SK-N-SH (cell line): ENCODE measurements around the gene ZNF511. TPM values are rescaled to one million over a fixed set of nuclear protein-coding genes. Genes with fewer than 3 reads are reported as not detected.

Source experiments
- CTCF ChIA-PET: fragments of 300-600, 350-600 bp; formaldehyde crosslinking; extraction: SDS; loops from one replicate; lab custom pipeline; 2021; lab: Yijun Ruan, JAX
- POLR2A ChIA-PET: fragments of 350-600 bp; sonication (Branson Sonifier 250); formaldehyde crosslinking; extraction: SDS; loops from one replicate; lab custom pipeline; 2020; ENCODE audit warnings: antibody characterized with exemption, inconsistent platforms; lab: Yijun Ruan, JAX
- DNase-seq: peaks from one replicate; pipeline ENCODE4 v3.0.0; 2012
- H2AFZ ChIP-seq: fragments of 200-600 bp; sonication (generic); 2 replicates; pipeline ENCODE4 v1.8.1; 2016; ENCODE audit warnings: antibody characterized with exemption, mild to moderate bottlenecking, low read depth
- H3F3A ChIP-seq: fragments of 200-600 bp; sonication (generic); replicated peaks from 2 replicates; pipeline ENCODE3; 2016; ENCODE audit warnings: antibody characterized with exemption, mild to moderate bottlenecking; ENCODE audit not compliant: insufficient read depth
- H3K27ac ChIP-seq, 2 experiments: fragments of 200-500 bp in 1 of 2; fragments of 200-600 bp in 1 of 2; sonication (Bioruptor generic) in 1 of 2; sonication (generic), shearing (Covaris generic) in 1 of 2; 2 replicates each; pipeline versions ENCODE4 v1.5.1 to v1.6.1; 2014 to 2016; ENCODE audit warnings: low read depth in 2 of 2, inconsistent platforms in 1 of 2, low read length in 1 of 2, mild to moderate bottlenecking in 1 of 2, mixed read lengths in 1 of 2
- H3K27me3 ChIP-seq: fragments of 200-600 bp; sonication (generic), shearing (Covaris generic); 2 replicates; pipeline ENCODE4 v1.6.1; 2016; ENCODE audit warnings: mixed run types; ENCODE audit not compliant: insufficient read depth
- H3K36me3 ChIP-seq, 2 experiments: fragments of 200-500 bp in 1 of 2; fragments of 200-600 bp in 1 of 2; sonication (Bioruptor generic) in 1 of 2; sonication (generic) in 1 of 2; replicated peaks in 1 of 2; 2 replicates each; pipeline versions ENCODE3 to v1.5.1; 2014 to 2016; ENCODE audit warnings: low read length in 1 of 2, mild to moderate bottlenecking in 1 of 2; ENCODE audit not compliant: insufficient read depth in 2 of 2, control insufficient read depth in 1 of 2
- H3K4me1 ChIP-seq, 2 experiments: fragments of 200-500 bp in 1 of 2; fragments of 200-600 bp in 1 of 2; sonication (Bioruptor generic) in 1 of 2; sonication (generic), shearing (Covaris generic) in 1 of 2; 2 replicates each; pipeline versions ENCODE4 v1.5.1 to v1.6.1; 2014 to 2016; ENCODE audit warnings: low read depth in 1 of 2, low read length in 1 of 2, mixed run types in 1 of 2; ENCODE audit not compliant: insufficient read depth in 2 of 2, control insufficient read depth in 1 of 2
- H3K4me2 ChIP-seq: fragments of 200-600 bp; sonication (generic), shearing (Covaris generic); 2 replicates; pipeline ENCODE4 v1.6.1; 2017; ENCODE audit warnings: mixed run types
- H3K4me3 ChIP-seq, 2 experiments: fragments of 200-500 bp in 1 of 2; fragments of 200-600 bp in 1 of 2; sonication (Bioruptor generic) in 1 of 2; sonication (generic), shearing (Covaris generic) in 1 of 2; 2 replicates each; pipeline versions ENCODE4 v1.5.1 to v1.8.1; 2014 to 2016; ENCODE audit warnings: low read depth in 2 of 2, inconsistent platforms in 1 of 2, low read length in 1 of 2, mild to moderate bottlenecking in 1 of 2, mixed read lengths in 1 of 2, moderate library complexity in 1 of 2
- H3K79me2 ChIP-seq: fragments of 200-600 bp; sonication (generic); 2 replicates; pipeline ENCODE4 v1.8.1; 2017; ENCODE audit warnings: mild to moderate bottlenecking; ENCODE audit not compliant: insufficient read depth
- H3K9ac ChIP-seq: fragments of 200-600 bp; sonication (generic); 2 replicates; pipeline ENCODE4 v1.6.1; 2017; ENCODE audit warnings: mixed run types
- H3K9me2 ChIP-seq: fragments of 200-600 bp; sonication (generic); 2 replicates; pipeline ENCODE4 v1.6.1; 2017; ENCODE audit warnings: mixed run types
- H3K9me3 ChIP-seq: fragments of 200-600 bp; sonication (generic); 2 replicates; pipeline ENCODE4 v1.6.1; 2017; ENCODE audit warnings: mixed run types, mild to moderate bottlenecking, moderate library complexity
- H4K20me1 ChIP-seq: fragments of 200-600 bp; sonication (generic); 2 replicates; pipeline ENCODE4 v1.6.1; 2017; ENCODE audit warnings: mild to moderate bottlenecking, mixed run types; ENCODE audit not compliant: insufficient read depth
- CTCF ChIP-seq: fragments of 200-600 bp; sonication (generic); IDR thresholded peaks from 2 replicates; pipeline ENCODE4 v1.6.1; 2017; ENCODE audit warnings: antibody characterized with exemption, mild to moderate bottlenecking, moderate library complexity
- ELF1 ChIP-seq: IDR thresholded peaks from 2 replicates; pipeline ENCODE4 v1.4.0; 2012
- EP300 ChIP-seq, 2 experiments: IDR thresholded peaks; 2 replicates each; pipeline versions ENCODE4 v1.4.0 to v1.6.1; 2012; ENCODE audit warnings: borderline replicate concordance in 1 of 2, low read depth in 1 of 2, low read length in 1 of 2
- FOSL2 ChIP-seq: IDR thresholded peaks from 2 replicates; pipeline ENCODE4 v1.4.0; 2012; ENCODE audit warnings: low read depth, mild to moderate bottlenecking, moderate library complexity, borderline replicate concordance
- FOXJ3 ChIP-seq: sonication (generic); formaldehyde crosslinking; IDR thresholded peaks from 2 replicates; pipeline ENCODE4 v1.5.1; 2020; ENCODE audit warnings: mild to moderate bottlenecking, missing genetic modification reagents
- IRF3 ChIP-seq: fragments of 150-350 bp; IDR thresholded peaks from 2 replicates; pipeline ENCODE4 v1.6.1; 2016; ENCODE audit warnings: mild to moderate bottlenecking, low read depth, low read length
- JUND ChIP-seq: IDR thresholded peaks from 2 replicates; pipeline ENCODE4 v1.4.0; 2012
- MXI1 ChIP-seq: IDR thresholded peaks from 2 replicates; pipeline ENCODE4 v1.6.1; 2012; ENCODE audit warnings: mild to moderate bottlenecking, low read depth, low read length, improper control_type of control experiment
- NFIC ChIP-seq: IDR thresholded peaks from 2 replicates; pipeline ENCODE4 v1.4.0; 2012; ENCODE audit warnings: borderline replicate concordance
- RCOR1 ChIP-seq: fragments of 150-350 bp; IDR thresholded peaks from 2 replicates; pipeline ENCODE4 v1.6.1; 2017; ENCODE audit warnings: antibody characterized with exemption, low read length
- RFX5 ChIP-seq: IDR thresholded peaks from 2 replicates; pipeline ENCODE4 v1.6.1; 2012; ENCODE audit warnings: mild to moderate bottlenecking, improper control_type of control experiment, low read length
- SIN3A ChIP-seq: IDR thresholded peaks from 2 replicates; pipeline ENCODE4 v1.6.1; 2012; ENCODE audit warnings: low read depth, mild to moderate bottlenecking, low read length, moderate library complexity, borderline replicate concordance
- TAF1 ChIP-seq: IDR thresholded peaks from 2 replicates; pipeline ENCODE4 v1.6.1; 2012; ENCODE audit warnings: low read depth, mild to moderate bottlenecking, low read length, moderate library complexity, borderline replicate concordance
- TEAD4 ChIP-seq: IDR thresholded peaks from 2 replicates; pipeline ENCODE4 v1.4.0; 2012; ENCODE audit warnings: mild to moderate bottlenecking, borderline replicate concordance; ENCODE audit not compliant: insufficient read depth
- USF2 ChIP-seq: fragments of 150-350 bp; IDR thresholded peaks from 2 replicates; pipeline ENCODE4 v1.6.1; 2017; ENCODE audit warnings: antibody characterized with exemption, low read length, low read depth, borderline replicate concordance
- WGBS: methylation state at CpG from one replicate; pipeline ENCODE4 v1.1.6; 2017; ENCODE audit warnings: low lambda C conversion rate; 5-methylcytosine and 5-hydroxymethylcytosine counted together
- polyA plus RNA-seq, 3 experiments: library from polyadenylated mRNA; depleted of rRNA; stranded (reverse); fragments of >200 nt; gene quantifications; 2 replicates each; pipeline ENCODE4 v1.2.3, GENCODE V29; 2012
- TF ChIP-seq, protein P1 (sequence below): IDR thresholded peaks from 2 replicates; pipeline ENCODE4 v1.4.0; 2012; ENCODE audit warnings: low read depth
- TF ChIP-seq, protein P2 (sequence below): IDR thresholded peaks from 2 replicates; pipeline ENCODE4 v1.4.0; 2012; ENCODE audit warnings: low read depth, borderline replicate concordance

The ZNF511 gene
- polyA plus RNA-seq, 1 of the 3 experiments (the other 2 are of a cell fraction) = 62.3 TPM

DNA sequence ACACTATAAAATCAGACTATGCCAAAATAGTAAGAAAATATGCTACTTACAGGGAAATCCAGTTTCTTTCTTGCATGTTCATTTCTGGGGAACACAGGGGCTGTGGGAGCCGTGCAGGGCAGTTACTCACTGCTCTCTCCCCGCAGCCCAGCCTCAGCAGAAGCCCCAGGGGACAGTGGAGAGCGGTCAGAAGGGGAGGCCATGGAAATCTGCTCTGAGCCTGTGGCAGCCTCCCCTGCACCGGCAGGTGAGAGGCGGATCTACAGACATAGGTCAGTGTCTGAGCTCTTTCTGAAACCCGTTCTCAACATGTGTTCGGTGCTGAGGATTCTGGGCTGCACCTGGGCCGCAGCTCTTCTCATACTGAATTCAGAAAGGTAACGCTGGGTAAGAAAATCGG is 2.9 kb downstream of the ZNF511 start:
- H3F3A ChIP-seq = peaks cover 17% of the 10 kb centered on the region
- peaks cover 7 to 26% of the 10 kb centered on the region in 2 experiments for H3K36me3 ChIP-seq
- H2AFZ ChIP-seq = no peak overlapping the region
- H4K20me1 ChIP-seq = peaks cover 24% of the 10 kb centered on the region
- no peak overlapping the region for H3K4me3 ChIP-seq
- H3K27me3 ChIP-seq = no peaks in the 10 kb centered on the region
- peaks cover 23% of the 10 kb centered on the region for H3K79me2 ChIP-seq
- CTCF ChIA-PET = interaction anchor here (1.3 kb wide), 1 partner anchor 18 kb away, joined by 3 read pairs; no protein-coding TSS in a partner anchor
- peaks cover 8 to 19% of the 10 kb centered on the region in 2 experiments; a peak in 2 of 4 replicates for H3K4me1 ChIP-seq
- H3K9ac ChIP-seq = no peak overlapping the region
- POLR2A ChIA-PET = no interaction called here
- H3K9me3 ChIP-seq = no peaks in the 10 kb centered on the region
- H3K9me2 ChIP-seq = no peaks in the 10 kb centered on the region
- DNase-seq = no peak
- H3K4me2 ChIP-seq = no peak overlapping the region
- WGBS = 91% methylated on average over 5 of the region's 10 CpGs
- H3K27ac ChIP-seq = no peak overlapping the region
- TF ChIP-seq SIN3A (no peak), MXI1 (no peak), JUND (no peak), RFX5 (no peak), RCOR1 (no peak), FOSL2 (no peak), CTCF (no peak), EP300 (IDR thresholded peaks at IDR 0.05; ENCODE audit: borderline replicate concordance in 1 of 2, low read depth in 1 of 2, low read length in 1 of 2) (no peak), TEAD4 (no peak), ELF1 (no peak), TAF1 (no peak), USF2 (no peak), NFIC (no peak), FOXJ3 (CRISPR knock-in tag) (no peak), IRF3 (no peak)
- TF ChIP-seq, protein P1, sequence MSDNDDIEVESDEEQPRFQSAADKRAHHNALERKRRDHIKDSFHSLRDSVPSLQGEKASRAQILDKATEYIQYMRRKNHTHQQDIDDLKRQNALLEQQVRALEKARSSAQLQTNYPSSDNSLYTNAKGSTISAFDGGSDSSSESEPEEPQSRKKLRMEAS = no peak
- TF ChIP-seq, protein P2, sequence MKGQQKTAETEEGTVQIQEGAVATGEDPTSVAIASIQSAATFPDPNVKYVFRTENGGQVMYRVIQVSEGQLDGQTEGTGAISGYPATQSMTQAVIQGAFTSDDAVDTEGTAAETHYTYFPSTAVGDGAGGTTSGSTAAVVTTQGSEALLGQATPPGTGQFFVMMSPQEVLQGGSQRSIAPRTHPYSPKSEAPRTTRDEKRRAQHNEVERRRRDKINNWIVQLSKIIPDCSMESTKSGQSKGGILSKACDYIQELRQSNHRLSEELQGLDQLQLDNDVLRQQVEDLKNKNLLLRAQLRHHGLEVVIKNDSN = no peak
